ENCODE measurements around the gene SLC12A6. TPM values are rescaled to one million over a fixed set of nuclear protein-coding genes. Genes with fewer than 3 reads are reported as not detected.

The SLC12A6 gene
- total and polyA plus RNA-seq, 2 of the 13 experiments (the other 11 are each of a cell fraction or from before 2014, with no cell fraction given): 15.2 to 30.1 TPM

- H3K4me3 ChIP-seq (replicated peaks in 1 of 3; ENCODE audit: insufficient read depth in 1 of 3, low read depth in 2 of 3, low read length in 3 of 3): no peak overlapping the region
- BruUV-seq (replicated peaks): no TSS peak
- DNase-seq (ENCODE audit: low spot score): no peak
- CTCF ChIA-PET (ENCODE audit: low intra/inter-chr PET ratio, low total read pairs): no interaction called here
- no peak overlapping the region for H2AFZ ChIP-seq (ENCODE audit: low read length)
- H3K4me2 ChIP-seq (ENCODE audit: low read depth, low read length): no peak overlapping the region
- no peak overlapping the region for H3K27ac ChIP-seq (ENCODE audit: extremely low read length, insufficient read depth, low read length)
- no peaks in the 10 kb centered on the region for H3K36me3 ChIP-seq (replicated peaks in 1 of 2; ENCODE audit: control insufficient read depth in 1 of 2, insufficient read depth in 2 of 2, low read length in 2 of 2)
- POLR2A ChIA-PET: interaction anchor here (1.5 kb wide), 1 partner anchor 14 kb away, joined by 4 read pairs; no protein-coding TSS in a partner anchor
- no peaks in the 10 kb centered on the region for H4K20me1 ChIP-seq (ENCODE audit: insufficient read depth, low read length)
- no peak for ATAC-seq
- H3K4me1 ChIP-seq (ENCODE audit: insufficient read depth, low read length): peaks cover 32% of the 10 kb centered on the region
- in situ Hi-C loops (cut with HindIII; ENCODE audit: extremely low pct_ligation_motif_present, low pct_unique_long_range_greater_than_20kb) (no loop called here), intact Hi-C loops (cut with micrococcal nuclease; ENCODE audit: unreplicated experiment) (no loop called here)
- no peaks in the 10 kb centered on the region for H3K9me3 ChIP-seq (ENCODE audit: low read length)
- no peaks in the 10 kb centered on the region for H3K79me2 ChIP-seq (ENCODE audit: insufficient read depth, low read length)
- no peak overlapping the region for H3K9ac ChIP-seq (ENCODE audit: insufficient read depth, low read depth, low read length)
- no peak for FAIRE-seq
- no peaks in the 10 kb centered on the region; a peak in 1 of 5 replicates for H3K27me3 ChIP-seq (ENCODE audit: control insufficient read depth in 1 of 2, insufficient read depth in 2 of 2, low read length in 2 of 2)
- 91% methylated on average over 6 of the region's 6 CpGs for WGBS (ENCODE audit: low lambda C conversion rate)
- TF ChIP-seq SMC3 (IDR thresholded peaks at IDR 0.05; ENCODE audit: low read length) (no peak), IKZF5 (CRISPR knock-in tag; IDR thresholded peaks at IDR 0.05) (no peak), SSRP1 (CRISPR knock-in tag; IDR thresholded peaks at IDR 0.05) (no peak), FUBP1 (CRISPR knock-in tag; IDR thresholded peaks at IDR 0.05; ENCODE audit: borderline replicate concordance) (no peak), ZNF746 (CRISPR knock-in tag; IDR thresholded peaks at IDR 0.05) (no peak), ZNF564 (CRISPR knock-in tag; IDR thresholded peaks at IDR 0.05) (no peak), SRY (CRISPR knock-in tag; IDR thresholded peaks at IDR 0.05) (no peak), BORCS8-MEF2B (CRISPR knock-in tag; IDR thresholded peaks at IDR 0.05) (no peak), ZNF24 (IDR thresholded peaks at IDR 0.05) (no peak), ZNF33A (CRISPR knock-in tag; IDR thresholded peaks at IDR 0.05; ENCODE audit: borderline replicate concordance) (no peak), RERE (CRISPR knock-in tag; IDR thresholded peaks at IDR 0.05; ENCODE audit: low read depth) (no peak), ZSCAN31 (CRISPR knock-in tag; IDR thresholded peaks at IDR 0.05; ENCODE audit: low read depth) (no peak), ZBTB37 (CRISPR knock-in tag; IDR thresholded peaks at IDR 0.05) (no peak), TCF12 (IDR thresholded peaks at IDR 0.05) (no peak), TCF12 (CRISPR knock-in tag; IDR thresholded peaks at IDR 0.05) (no peak), DPF2 (CRISPR knock-in tag; IDR thresholded peaks at IDR 0.05; ENCODE audit: borderline replicate concordance, low read depth) (no peak)
Measured at GRCh38 chr15:34332553-34333120, 4.9 kb downstream of the SLC12A6 start.

All from HepG2 (cell line).